Ovary (tissue), 3 donors: ENCODE measurements around the gene POFUT1.

Source experiments
- CTCF ChIP-seq, 3 donors: fragments of 450-650 bp in 2 of 3; fragments of 200-600 bp in 1 of 3; IDR thresholded peaks; one replicate each; pipeline versions ENCODE4 v1.5.1 to v1.8.0; 2016 to 2022; ENCODE audit warnings: antibody characterized with exemption in 3 of 3, mild to moderate bottlenecking in 1 of 3
- EP300 ChIP-seq: sonication (generic); formaldehyde crosslinking; IDR thresholded peaks from one replicate; pipeline ENCODE4 v1.6.1; 2017; ENCODE audit warnings: antibody characterized with exemption
- POLR2A ChIP-seq: fragments of 450-650 bp; IDR thresholded peaks from one replicate; pipeline ENCODE4 v1.6.1; 2017; ENCODE audit warnings: antibody characterized with exemption, mild to moderate bottlenecking, moderate library complexity
- donor health status: DM: no; HTN: no; CAD: no.

- no peak for TF ChIP-seq CTCF (IDR thresholded peaks at IDR 0.05)
- no peak for TF ChIP-seq EP300
- TF ChIP-seq POLR2A = no peak
These were observed 15.0 kb upstream of the POFUT1 start for GRCh38 chr20:32192698-32193097.
